Measurements from ENCODE around the gene KIF15.
A peak's percentile ranks its signal among the peaks of the same experiment; 100 is the strongest.
"Not testable (repeated sequence)": the region's sequence is repeated elsewhere in the genome, so short reads cannot be mapped to it uniquely, and the experiment has no call there.

The KIF15 gene

DNA sequence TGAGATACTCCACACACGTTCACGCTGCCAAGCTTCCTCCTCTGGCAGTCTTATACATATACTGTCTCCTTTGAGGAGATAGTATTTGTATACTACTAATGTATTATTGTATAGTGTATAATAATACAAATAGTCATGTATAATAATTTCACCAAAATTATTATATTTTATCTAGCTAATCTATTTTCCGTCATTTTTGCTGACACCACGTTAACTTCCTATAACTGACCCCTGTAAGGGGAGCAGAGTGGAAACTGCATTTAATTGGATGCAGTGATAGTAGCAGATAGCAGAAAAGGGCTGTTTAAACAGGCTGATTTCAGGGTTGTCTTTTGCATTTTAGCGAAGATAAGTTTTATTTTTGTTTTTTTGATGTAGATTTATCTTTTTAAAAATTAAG is 69.6 kb downstream of the KIF15 start:
- no peak for DNase-seq

DNA sequence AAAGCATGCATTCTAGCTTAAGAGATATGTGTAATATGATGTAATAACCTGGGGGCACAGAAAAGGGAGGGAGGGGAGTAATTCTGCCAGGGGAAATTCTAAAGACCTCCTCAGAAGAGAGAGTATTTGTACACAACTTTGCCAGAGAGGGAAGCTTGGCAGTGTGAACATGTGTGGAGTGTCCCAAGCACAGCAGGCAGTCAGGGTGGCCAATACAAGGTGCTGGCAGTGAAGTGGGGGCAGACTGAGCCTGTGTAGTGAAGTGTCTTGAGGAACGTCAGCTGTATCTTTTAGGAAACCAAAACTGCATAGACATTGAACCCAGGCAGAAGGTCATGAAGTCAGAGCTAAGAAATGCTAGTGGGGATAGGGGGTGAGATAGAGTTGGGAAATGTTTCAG is 70.4 kb downstream of the KIF15 start:
- no peak for DNase-seq

GRCh38 chr3:44832965-44833364 is 71.4 kb downstream of the KIF15 start:
- DNase-seq: no peak

GRCh38 chr3:44833394-44833793 is 71.8 kb downstream of the KIF15 start:
- no peak for DNase-seq

DNA sequence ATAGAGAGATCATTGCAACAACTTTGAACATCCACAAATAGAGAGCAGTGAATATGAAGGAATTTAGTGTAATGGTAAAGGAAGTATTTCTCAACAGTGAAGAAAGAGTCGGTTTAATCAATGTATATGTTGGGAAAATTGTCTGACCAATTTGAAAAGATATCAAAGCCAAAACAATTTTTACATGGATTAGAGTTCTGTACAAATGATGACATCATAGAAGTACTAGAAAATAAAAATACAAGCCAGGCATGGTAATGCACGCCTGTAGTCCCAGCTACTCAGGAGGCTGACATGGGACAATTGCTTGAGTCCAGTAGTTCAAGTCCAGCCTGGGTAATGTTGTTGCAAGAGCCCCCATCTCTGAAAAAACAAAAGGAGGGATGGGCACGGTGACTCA is 74.1 kb downstream of the KIF15 start:
- DNase-seq: no peak

- no peak for DNase-seq
These were observed 80.8 kb downstream of the KIF15 start for GRCh38 chr3:44842376-44842775.

DNA sequence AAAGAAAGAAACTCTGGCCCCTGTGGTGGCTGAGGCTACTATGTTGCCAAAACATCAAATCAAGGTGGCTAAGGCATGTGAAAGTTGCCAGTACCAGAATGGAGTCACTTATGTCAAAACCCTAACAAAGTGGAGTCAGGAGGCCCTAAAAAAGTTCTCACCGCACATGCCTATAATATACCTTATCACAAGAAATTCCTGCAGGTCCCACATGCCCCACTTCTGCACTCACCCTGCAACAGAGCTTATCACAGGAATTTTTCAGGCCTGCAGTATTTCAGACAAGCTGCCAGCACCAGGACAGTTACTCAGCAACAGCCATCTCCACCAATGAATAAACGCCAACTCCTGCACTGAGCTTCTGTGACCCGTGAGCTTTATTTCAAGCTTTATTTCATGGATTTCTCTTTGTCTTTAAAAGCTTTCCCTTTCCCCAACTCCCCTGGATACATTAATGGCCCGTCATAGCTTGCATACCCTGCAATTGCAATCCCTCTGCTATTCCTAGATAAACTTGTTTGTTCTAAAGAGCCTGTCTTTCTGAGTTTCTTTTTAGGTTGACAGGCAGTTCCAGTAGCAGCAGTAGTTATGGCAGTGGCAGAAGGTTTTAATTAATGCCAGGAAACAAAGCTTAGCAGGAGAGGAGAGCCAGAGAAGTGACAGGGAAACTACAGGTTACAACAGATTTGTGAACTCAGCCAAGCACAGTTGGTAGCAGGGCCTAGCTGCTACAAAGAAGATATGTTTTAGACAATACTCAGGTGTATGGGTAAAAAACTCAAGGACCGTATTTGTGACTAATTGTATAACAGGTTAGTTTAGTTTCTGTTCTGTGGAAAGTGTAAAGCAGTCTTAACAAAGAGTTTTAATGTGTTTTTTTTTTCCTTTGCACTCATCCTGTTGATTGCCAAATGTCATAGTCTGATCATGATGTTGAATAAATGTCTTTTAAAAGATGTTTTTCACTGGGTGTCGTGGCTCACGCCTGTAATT is 84.2 kb downstream of the KIF15 start:
- no peak for DNase-seq

GRCh38 chr3:44848634-44849033 is 87.0 kb downstream of the KIF15 start:
- DNase-seq: no peak

GRCh38 chr3:44856663-44857062 is 95.1 kb downstream of the KIF15 start:
- DNase-seq: not testable (repeated sequence)

DNA sequence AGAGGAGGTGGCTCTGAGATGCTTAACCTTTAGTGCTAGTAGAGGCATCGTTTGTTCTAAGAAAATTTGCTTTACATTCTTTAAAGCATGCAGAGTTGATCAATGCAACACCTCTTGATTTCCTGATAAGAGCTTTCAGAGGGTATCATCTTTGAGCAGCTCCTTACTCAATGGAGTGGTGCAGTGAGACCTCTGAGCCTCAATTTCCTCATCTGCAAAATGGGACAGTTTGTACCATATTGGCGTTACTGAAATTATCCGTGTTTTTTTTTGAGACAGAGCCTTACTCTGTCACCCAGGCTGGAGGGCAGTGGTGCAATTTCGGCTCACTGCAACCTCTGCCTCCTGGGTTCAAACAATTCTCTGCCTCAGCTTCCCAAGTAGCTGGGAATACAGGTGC is 98.5 kb downstream of the KIF15 start:
- DNase-seq: no peak

DNA sequence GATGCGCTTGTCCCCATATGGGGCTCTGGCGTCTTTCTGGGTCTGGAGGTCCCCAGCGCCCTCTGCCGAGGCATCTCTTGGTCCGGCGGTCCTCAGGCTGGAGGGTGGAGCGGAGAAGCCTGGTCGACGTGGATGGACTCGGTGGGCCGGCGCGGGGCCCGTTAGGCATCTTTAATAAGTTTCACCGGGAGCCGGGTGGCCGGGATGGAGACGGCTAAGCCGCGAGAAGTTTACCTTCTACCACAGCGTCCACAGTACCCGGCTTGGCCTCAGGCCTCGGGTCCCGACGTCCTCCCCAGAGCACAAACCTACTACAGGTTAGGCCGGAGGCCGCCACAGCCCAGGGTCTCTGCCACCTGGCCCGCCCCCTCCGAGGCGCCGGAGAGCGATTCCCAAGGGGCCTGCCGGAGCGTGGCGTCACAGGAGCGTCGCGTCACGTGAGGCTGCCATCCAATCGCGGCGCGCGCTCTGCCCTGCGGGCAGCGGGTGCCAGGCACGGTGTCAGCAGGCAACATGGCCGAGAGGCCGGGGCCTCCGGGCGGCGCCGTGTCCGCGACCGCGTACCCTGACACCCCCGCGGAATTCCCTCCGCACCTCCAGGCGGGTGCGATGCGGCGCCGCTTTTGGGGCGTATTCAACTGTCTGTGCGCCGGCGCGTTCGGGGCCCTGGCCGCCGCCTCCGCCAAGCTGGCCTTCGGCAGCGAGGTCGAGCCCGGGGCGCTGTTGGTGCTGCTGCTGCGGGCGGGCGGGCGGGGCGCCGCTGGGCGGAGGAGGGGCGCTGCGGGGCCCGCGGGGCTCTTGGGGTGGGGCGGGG is 100.0 kb downstream of the KIF15 start, which contains the start of gene TMEM42:
TMEM42 (plus strand) TSS at position 501 of the 814 bp plus-strand sequence; CDS start at position 514, 13 bp downstream.
- DNase-seq: peak; percentile 79

GRCh38 chr3:44862226-44862637 is 100.6 kb downstream of the KIF15 start:
- no peak for DNase-seq

GRCh38 chr3:44865272-44866035 is 103.9 kb downstream of the KIF15 start:
- no peak for DNase-seq

DNA sequence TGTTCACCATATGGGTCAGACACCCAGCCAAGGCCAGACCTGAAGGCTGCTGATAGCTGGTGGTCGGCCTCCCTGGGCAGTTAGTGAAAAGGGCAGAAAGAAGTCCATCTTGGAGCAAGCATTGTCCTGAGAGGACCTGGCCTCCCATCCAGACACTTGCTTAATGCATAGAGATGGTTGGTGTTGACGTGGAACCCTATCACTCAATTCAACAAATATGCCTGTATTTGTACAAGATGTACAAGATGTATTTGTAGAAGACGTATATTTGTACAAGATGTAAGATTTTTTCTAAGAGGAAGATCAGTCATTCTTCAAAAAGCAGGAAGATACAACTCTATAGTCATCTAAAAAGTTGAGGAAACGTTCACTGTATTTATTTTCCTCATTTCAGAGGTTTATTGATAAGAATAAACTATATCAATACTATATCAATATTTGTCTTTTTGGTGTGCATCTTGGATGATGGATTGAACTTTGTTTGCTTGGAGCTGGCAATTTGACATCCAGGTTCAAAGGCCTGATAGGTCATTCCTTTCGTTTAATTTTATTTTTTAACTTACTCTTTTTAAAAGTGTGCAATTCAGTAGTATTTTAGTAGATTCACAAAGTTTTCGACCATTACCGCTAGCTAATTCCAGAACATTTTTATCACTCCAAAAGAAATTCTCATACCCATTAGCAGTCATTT is 106.0 kb downstream of the KIF15 start:
- DNase-seq: no peak

- no peak for DNase-seq
These were observed 108.9 kb downstream of the KIF15 start for GRCh38 chr3:44870375-44871061.

GRCh38 chr3:44874308-44874707 is 112.7 kb downstream of the KIF15 start, which contains the start of gene TGM4:
TSS of gene TGM4 (plus strand) at chr3:44874608. CDS start at chr3:44874679, 71 bp downstream.
- no peak for DNase-seq

- no peak for DNase-seq
These were observed 114.0 kb downstream of the KIF15 start for GRCh38 chr3:44875596-44875995.

DNA sequence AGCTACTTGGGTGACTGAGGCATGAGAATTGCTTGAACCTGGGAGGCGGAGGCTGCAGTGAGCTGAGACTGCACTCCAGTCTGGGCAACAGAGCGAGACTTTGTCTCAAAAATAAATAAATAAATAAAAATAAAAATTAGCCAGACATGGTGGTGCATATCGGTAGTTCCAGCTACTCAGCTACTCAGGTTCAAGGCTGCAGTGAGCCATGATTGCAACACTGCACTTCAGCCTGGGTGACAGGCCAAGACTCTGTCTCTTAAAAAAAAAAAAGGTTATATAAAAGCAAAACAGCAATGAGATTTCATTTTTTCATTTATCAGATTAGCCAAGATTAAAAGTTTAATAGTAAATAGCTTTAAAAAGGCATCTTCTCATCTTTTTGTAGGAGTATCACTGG is 115.7 kb downstream of the KIF15 start:
- no peak for DNase-seq

GRCh38 chr3:44880284-44880683 is 118.7 kb downstream of the KIF15 start:
- no peak for DNase-seq

GRCh38 chr3:44883213-44883955 is 121.8 kb downstream of the KIF15 start:
- DNase-seq: no peak

GRCh38 chr3:44883999-44884431 is 122.4 kb downstream of the KIF15 start:
- DNase-seq: no peak
